ENCODE measurements around the gene MYO16. TPM values are rescaled to one million over a fixed set of nuclear protein-coding genes. Genes with fewer than 3 reads are reported as not detected.

Gene MYO16
- total and polyA plus RNA-seq, 2 of the 4 experiments (the other 2 are of a cell fraction) = under 0.01 to 0.03 TPM

DNA sequence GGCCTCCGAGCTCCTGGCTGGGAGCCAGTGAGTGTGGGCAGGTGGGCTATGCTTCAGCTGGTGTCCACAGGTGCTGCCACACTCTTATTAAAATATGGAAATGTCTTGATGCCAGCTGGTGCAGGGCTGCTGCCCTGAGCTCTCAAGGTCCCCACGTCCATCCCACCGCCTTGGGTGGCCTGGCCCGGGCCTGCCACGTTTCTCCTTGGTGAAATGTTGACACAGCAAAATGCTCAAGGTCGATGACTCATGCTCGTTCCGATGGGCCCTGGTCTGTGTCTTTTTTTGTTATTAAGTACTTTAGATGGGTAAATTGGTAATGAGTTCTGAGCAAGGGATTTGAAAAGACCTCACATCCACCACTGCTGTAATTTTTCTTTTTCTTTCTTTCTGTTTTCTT is 524.7 kb downstream of the MYO16 start:
- Histone ChIP-seq H3K56ac (ENCODE audit: extremely low read depth, insufficient read depth, low read length) (no peak overlapping the region), H3K23ac (ENCODE audit: low read depth, low read length) (peak overlapping the region; percentile 49; the same call in 1 of the 2 replicates), H3K4me1 (ENCODE audit: control insufficient read depth, insufficient read depth, low read length) (peaks cover 25% of the 10 kb centered on the region), H4K20me1 (ENCODE audit: insufficient read depth, low read length) (no peaks in the 10 kb centered on the region), H3K9me3 (ENCODE audit: control insufficient read depth, insufficient read depth, low read length) (no peaks in the 10 kb centered on the region), H2BK5ac (ENCODE audit: low read depth, low read length, poor library complexity, severe bottlenecking) (peak overlapping the region; percentile 64), H2BK120ac (ENCODE audit: low read depth, low read length) (peak overlapping the region; percentile 89), H4K91ac (ENCODE audit: insufficient read depth, low read depth, low read length) (peak overlapping the region; percentile 85), H3K79me1 (ENCODE audit: low read depth in 1 of 2, low read length in 2 of 2) (no peaks in the 10 kb centered on the region), H2AK5ac (ENCODE audit: low read depth, low read length) (peak overlapping the region; percentile 31; the same call in 1 of the 2 replicates), H3K9me1 (ENCODE audit: insufficient read depth, low read length) (peaks cover 23% of the 10 kb centered on the region), H4K5ac (ENCODE audit: low read depth, low read length) (no peak overlapping the region), H3K4ac (ENCODE audit: low read depth, low read length) (peak overlapping the region; percentile 85), H3K18ac (ENCODE audit: low read depth, low read length) (peak overlapping the region; percentile 31; the same call in 1 of the 2 replicates), H2AFZ (replicated peaks; ENCODE audit: low read length, poor library complexity) (no peak overlapping the region), H3K4me2 (ENCODE audit: low read depth, low read length) (no peak overlapping the region), H3K36me3 (ENCODE audit: control insufficient read depth, insufficient read depth, low read length) (no peaks in the 10 kb centered on the region), H3K4me3 (ENCODE audit: insufficient read depth, low read depth, low read length) (no peak overlapping the region), H3K9ac (ENCODE audit: low read depth, low read length) (no peak overlapping the region), H2BK20ac (ENCODE audit: low read depth, low read length) (peak overlapping the region; percentile 88), H4K8ac (ENCODE audit: low read depth in 2 of 2, low read length in 2 of 2) (peak overlapping the region; percentile 73 to 85; a peak in 3 of 4 replicates), H2AK9ac (replicated peaks; ENCODE audit: low read depth, low read length, poor library complexity) (no peak overlapping the region), H3K14ac (replicated peaks; ENCODE audit: low read depth, low read length) (peak overlapping the region; percentile 68; the same call in 1 of the 2 replicates), H3K27ac (ENCODE audit: insufficient read depth, low read length) (no peak overlapping the region; the same call in 1 of the 2 replicates), H3K27me3 (ENCODE audit: control insufficient read depth, insufficient read depth, low read length) (no peaks in the 10 kb centered on the region), H2BK15ac (ENCODE audit: low read depth, low read length) (peak overlapping the region; percentile 74; the same call in 2 of the 3 replicates)
- ChIA-PET POLR2A (ENCODE audit: unreplicated experiment) (no interaction called here), CTCF (interaction anchor here (0.7 kb wide), 1 partner anchor 271 kb away, joined by 4 read pairs; no protein-coding TSS in a partner anchor)
- DNase-seq (no peak), ATAC-seq (ENCODE audit: low read depth) (no peak)
- dilution Hi-C loops (cut with HindIII; ENCODE audit: low sequenced_read_pairs, unreplicated experiment) = no loop called here
- TF ChIP-seq RFX5 (IDR thresholded peaks at IDR 0.05; ENCODE audit: low read depth, low read length) (no peak), MAFK (IDR thresholded peaks at IDR 0.05; ENCODE audit: low read depth, low read length) (peak; percentile 71), MXI1 (IDR thresholded peaks at IDR 0.05; ENCODE audit: borderline replicate concordance, low read depth, low read length) (no peak)
- in situ Hi-C loops (cut with MboI; ENCODE audit: low sequenced_read_pairs) = loop anchor here (5.0 kb wide), 2 partner anchors 98 to 633 kb away; partner anchors contain the start of gene IRS2
- BruUV-seq (replicated peaks) = no TSS peak
- 81% methylated on average over 3 of the region's 8 CpGs; no CpG with 5 or more reads in 1 of the 2 experiments for WGBS, 2 experiments (ENCODE audit: extremely low coverage in 2 of 2, insufficient read length in 1 of 2)
- intact Hi-C loops (cut with micrococcal nuclease) = no loop called here
